DMS153 treated with DMSO at 0.1 percent for 48 hours (cell line): ENCODE results near the gene GALNT18.

Source experiments
- DNase-seq: peaks from one replicate; lab custom pipeline; 2025; ENCODE audit not compliant: unreplicated experiment; lab: John Stamatoyannopoulos, UW

Gene GALNT18

DNA sequence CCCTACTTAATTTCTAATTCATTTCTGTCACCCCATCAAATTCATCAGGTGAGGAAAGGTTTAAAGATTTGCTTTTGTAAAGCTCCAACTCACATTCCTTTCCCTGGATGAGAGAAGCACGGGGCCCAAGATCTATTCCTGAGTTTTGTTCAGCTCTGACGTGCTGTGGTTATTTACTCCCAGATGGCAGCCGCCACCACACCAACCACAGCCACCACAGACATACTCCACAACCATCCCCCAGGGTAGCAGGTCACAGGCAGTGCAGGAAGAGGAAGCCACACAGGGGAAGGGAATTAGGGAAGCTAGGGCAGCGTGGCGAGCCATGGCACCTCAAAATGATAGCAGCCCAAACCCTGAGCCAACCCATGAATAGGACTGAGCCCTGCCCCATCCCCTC is 205.3 kb downstream of the GALNT18 start:
- no peak for DNase-seq

DNA sequence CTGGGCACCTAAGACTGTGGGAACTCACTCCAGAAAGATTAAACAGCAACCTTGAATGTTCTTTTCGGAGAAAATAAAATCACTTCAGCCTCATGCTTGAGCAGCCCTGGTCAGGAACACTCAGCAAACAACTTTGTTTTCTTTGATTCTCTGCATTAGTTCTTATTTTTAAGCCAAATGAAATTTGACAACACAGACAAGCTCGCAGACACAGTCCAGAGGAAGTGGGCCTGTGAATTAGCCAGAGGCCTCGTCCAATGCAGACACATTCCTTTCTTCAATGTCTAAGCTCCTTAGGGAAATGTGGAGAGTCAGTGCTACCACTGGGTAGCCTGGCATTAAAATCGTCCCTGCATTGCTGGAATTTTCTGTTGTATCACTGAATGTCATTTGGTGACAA is 205.9 kb downstream of the GALNT18 start:
- DNase-seq: no peak

DNA sequence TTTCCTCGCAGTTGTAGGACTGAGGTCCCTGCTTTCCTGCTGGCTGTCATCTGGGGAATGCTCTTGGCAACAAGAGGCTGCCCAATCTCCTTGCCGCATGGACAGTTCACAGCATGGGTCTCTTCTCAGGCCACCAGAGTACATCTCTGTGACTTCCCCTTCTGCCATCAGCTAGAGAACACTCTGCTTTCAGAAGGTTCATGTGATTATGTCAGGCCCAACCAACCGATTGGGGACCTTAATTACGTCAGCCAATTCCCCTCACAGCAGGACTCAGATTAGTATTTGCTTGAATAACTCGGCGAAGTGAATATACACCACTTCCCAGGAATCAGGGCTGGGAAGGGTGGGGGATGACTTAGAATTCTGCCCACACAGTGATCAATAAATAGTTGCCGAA is 206.8 kb downstream of the GALNT18 start:
- no peak for DNase-seq

DNA sequence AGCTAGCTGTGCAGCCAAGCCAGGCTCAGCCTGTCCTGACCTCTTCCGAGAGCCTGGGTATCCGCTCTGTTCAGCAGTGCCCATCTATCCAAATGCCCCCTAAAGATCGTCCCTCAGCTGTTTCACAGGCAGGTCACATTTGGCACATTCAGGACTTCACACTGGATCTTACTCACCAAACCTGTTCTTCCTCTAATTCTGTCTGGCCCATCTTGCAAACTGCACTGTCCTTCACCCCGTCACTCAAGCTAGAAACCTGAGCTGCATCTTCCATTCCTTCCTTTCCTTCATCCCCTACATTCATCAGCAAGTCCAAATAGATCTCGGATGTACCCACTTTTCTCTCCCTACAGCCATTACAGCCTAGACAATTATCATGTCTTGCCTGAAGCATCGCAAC is 208.0 kb downstream of the GALNT18 start:
- no peak for DNase-seq

DNA sequence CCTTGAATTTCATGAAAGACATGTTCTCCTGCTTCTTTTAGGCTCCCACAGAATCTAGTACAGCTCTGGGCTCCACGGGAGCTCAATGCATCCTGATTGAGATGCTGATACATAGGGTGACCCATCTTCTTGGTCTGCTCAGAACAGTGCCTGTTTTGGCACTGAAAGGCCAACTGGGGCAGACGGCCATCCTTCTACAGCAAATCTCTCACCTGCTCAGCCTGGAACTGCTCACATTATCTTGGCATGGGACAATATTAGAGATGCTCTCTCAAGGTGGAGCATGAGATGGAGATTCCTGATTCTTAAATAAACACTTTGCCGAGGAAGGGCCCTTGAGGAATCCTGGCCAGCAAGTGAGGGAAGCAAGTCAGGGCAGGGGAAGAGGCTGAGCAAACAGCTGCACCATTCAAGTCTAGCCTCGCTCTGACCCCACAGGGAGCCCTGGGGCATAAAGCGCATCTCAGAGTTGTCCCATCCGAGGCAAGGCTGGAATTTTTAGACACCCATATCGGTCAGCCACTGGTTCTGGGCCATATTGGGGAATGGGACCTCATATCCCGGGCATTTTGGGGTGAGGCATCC is 210.3 kb downstream of the GALNT18 start:
- DNase-seq: no peak

DNA sequence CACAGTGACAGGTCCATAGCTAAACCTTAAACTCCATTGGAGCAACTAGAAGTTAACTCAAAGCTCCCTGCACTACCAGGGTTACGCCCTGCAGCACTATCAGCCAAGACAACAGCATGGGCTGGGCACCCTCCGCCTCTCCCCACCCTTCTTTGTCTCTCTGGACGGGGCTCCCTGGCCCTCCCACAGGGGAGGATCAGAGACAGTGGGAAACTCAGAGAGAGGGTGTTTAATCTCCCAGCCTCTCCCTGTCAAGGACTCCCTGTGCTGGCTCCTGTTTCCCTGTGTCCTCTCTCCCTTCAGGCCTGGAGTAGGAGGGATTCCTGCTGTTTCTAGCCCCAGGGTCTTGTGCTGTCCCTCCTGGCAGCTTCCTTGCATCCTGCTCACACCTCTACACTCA is 211.9 kb downstream of the GALNT18 start:
- DNase-seq: no peak

DNA sequence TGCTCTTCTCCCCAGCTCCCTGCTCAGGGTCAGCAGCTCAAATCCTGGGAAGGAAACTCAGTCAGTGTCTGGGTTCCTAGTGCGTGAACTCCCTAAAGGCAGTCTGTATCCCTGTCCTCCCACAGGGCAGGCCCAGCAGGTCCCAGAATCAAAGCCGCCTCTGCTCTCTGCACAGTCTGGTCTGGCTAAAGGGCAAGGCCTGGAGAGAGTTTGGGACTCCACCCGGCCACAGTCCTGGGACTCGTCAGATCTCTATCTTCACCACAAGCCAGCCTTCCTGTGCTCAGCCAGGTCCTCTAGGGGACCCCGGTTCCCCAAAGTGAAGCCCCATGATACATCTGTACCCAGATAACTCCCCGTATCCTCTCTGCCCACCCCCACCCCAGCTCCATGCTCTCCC is 212.6 kb downstream of the GALNT18 start:
- no peak for DNase-seq

DNA sequence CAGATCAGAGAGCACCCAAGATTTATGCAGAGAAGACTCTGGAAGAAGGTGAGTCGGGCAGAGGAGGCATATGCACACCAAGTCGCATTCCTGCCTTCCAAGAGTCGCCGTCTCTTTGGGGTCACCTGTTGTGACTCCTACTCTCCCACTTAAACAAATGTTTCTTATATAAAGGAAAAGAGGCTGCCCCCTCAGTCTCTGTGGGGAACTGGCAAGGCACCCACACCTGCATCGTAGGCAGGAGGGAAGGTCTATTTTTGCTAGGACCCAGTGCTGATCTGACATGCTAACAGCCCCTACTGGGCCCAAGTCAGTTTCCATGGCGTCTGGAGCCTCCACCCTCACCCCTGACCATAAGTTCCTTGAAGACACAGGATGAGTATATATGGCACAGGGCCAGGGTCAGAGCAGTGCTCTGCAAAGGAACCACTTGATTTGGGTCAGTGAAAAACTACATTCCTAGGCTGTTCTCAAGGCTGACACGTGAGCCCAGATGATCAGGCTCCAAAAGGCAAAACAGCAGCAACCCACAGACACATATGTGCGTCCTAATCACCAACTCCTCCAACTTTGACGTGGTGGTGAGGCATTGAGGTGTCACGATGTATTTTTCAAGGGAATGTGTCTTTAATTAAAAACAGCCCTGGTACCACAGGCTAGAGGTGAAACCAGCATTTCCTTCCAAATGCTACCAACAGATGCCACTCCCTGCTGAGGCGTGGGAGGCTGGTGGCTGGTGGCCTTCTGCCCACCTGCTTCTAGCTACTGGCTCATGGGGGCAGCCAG is 213.2 kb downstream of the GALNT18 start:
- DNase-seq: no peak

DNA sequence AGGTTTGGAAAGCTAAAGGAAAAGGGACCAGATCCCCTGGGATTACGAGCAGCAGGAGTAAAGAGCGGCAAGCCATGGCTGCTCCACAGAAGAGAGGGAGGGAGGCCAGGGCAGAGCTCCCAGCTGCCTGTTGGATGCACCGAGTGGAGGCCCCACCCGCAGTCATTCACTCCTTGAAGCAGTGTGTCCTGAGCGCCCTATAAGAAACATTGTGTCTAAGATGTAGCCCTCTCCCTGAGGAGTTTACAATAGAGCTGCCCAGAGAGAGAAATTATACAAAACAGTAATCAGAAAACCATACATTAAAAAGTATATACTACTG is 214.1 kb downstream of the GALNT18 start:
- DNase-seq: no peak

DNA sequence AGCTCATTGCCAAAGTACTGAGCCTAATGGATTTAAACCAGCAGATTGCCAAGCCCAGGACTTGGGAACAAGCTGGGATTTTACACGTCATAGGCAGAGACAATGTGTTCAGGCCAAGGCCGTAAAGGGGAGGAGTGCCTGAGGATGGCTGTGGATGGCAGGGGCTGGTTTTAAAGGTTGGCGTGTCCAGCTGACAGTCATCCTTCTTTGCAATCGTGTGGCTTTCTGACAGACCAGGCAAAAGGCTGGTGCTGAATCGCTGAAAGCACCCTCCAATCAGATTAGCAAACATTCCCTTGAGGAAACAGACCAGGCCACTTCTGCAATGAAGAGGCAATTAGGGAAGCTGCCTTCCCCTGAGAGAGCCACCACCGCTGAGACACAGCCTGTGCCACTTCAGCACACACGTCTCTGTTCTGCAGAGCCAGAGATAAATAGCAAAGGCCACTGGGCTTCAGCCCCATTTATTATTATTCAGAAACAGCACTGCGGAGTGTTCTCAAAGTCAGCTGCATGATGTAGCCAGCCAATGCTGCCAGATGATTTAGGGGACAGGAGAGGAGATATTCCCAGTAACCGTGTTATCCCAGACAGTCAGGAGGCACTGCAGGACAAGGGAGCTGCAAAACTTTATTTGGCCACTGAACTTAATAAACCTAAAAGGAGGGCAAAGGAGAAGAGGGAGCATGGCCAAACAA is 214.6 kb downstream of the GALNT18 start:
- peak; percentile 89 for DNase-seq

DNA sequence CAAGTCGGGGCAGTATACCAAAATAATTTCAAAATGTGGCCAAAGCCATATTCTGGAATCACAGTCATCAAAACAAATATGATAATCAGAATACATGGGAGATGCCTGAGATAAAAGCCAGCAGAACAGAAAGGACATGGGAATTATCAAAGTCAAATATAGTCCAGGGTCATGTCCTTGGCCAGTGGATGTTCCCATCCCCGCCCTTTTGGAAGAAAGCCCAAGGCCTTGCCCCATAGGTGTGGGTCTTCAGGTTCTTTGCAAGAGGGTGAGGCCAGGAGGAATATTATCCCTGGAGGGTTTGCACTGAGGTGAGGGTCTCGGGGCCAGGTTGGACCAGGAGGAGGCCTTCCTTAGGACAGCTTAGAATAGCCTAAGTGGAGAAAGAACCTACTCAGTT is 215.2 kb downstream of the GALNT18 start:
- no peak for DNase-seq

DNA sequence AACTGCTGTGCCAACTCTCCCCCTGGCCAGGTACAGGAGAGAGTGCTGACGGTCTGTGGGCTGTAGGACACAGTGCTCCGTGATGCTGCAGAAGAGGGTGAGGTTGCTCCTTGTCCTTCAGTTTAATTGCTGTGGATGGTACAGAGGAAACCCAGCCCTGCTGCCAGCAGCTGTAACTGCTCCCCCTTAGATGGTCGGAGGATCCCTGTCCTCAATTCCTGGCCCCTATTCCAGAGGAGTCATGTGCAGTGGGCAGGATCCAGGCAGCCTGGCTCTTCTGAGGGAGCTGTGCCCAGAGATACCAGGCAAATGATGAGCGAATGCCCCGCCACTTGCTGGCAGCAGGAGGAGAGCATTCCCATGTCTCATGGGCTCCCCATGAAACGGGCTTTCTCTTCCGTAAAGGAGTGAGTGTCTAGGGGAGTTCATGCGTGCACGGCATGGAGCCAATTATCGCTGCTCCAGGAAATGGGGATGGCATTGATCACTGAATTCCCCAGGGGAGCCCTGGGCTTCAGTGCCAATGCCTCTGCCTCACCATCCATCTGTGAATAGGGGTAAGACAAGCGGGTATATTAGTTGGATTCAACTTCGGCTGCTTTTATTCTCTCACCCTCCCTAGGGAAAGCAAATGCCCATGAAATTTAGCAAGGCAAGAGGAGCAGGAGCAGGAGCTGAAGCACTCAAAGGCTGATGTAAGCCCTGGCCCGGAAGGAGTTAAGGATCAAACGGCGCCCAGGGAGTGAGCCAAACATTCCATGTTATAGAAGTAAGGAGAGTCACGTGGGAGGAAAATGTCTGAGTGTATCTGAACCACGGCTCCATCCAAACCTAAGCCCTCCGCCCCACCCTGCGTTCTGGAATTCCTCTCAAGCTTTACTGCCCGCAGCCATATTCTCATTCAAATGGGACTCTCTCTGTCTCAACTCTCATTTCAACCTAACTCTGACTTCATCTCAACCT is 217.8 kb downstream of the GALNT18 start:
- DNase-seq: no peak

DNA sequence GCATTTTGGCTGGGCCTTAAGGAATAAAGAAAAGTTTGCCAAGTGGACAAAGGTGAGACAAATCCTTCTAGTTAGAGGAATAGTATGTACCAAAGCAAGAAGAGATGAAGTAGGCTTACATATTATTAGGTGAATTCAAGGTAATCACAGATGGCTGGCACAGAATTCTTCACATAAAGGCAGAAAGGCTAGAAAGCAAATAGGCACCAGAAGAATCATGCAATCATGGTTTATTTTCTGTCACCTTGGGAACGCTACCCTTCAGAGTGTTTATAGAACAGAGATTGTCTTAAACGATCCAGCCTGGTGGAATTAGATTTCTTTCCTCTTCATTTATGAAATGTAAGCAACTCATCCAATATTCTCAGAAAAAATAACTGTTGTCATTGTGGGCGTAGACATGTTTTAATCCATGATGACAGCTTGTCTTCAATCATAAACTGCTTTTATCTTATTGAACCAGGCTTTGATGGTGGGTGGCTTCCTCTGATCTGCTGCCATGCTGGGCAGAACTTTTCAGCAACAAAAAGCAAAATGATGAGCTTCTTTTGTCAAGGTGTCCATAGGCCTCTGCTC is 219.8 kb downstream of the GALNT18 start:
- no peak for DNase-seq

DNA sequence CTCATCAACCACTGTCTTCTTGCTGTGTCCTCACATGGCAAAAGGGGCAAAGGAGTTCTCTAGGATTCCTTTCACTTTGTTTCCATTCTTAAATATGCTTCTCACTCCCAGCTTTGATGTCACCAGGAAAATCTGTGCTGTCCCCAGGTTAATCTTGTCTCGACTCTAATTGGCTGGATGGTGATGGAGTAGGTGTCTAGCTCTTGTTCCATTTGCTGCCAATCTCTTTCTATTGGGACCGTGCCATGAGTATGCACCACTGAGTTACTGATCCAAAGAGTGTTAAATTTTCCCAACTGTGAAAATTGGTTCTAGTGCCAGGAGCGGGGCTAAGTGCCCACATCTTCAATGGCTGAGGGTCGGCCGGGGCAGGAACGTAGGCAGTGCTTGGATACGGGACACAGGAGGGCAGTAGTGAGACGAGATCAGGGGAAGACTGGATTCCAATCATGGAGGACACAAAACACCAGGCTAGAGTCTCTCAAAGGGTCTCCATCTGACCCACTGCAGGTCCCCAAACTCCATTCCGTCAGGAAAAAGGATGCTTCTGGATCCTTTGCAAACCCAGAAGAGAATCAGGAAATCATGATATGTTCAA is 221.1 kb downstream of the GALNT18 start:
- no peak for DNase-seq

DNA sequence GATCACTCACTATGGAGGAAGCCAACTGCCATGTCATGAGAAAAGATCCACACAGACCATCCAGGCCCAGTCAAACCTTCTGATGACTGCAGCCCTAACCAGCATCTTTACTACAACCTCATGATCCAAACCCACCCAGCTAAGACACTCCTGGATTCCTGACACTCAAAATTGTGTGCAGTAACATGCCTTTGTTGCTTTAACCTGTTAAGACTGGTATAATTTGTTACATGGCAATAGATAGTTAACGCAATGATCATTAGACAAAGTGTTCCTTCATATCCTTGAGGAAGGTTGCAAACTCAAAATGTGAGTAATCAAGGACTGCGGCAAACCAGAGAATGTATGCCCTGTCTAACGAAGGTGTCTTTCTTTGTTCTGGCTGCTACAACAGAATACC is 221.7 kb downstream of the GALNT18 start:
- no peak for DNase-seq

DNA sequence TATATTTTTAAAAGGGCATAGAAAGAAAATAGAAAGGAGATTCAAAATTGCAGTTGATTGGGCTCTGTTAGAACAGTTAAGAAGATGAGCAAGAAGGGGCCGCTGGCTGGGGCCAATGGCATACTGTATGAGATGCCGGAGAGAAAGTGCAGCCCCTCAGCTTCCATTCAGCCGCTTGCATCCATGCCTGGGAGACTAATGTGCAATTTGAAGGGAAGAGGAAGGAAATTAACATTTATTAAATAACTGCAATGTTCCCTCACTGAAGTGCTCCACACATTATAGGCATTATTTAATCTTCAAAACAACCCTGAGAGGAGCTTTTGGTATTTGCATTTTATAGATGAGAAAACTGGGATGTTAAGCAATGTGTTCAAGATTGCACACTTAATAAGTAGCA is 224.0 kb downstream of the GALNT18 start:
- DNase-seq: no peak

DNA sequence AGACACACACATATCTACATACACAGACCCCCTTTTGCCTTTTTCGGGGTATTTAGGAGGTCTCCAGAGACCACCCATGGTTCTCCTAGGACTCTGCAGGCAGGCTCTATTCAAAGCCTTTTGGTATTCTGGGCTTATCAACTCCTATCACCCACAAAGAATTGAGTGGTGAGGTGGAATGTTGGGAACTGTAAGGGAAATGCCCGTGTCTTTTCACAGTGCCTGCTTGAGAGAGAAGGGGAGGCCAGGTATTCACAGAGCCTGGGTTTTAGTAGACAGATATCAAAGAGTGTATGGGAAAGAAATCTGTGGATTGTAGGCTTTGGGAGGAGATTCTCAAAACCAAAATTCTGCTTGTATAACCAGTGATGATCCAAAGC is 224.8 kb downstream of the GALNT18 start:
- no peak for DNase-seq

DNA sequence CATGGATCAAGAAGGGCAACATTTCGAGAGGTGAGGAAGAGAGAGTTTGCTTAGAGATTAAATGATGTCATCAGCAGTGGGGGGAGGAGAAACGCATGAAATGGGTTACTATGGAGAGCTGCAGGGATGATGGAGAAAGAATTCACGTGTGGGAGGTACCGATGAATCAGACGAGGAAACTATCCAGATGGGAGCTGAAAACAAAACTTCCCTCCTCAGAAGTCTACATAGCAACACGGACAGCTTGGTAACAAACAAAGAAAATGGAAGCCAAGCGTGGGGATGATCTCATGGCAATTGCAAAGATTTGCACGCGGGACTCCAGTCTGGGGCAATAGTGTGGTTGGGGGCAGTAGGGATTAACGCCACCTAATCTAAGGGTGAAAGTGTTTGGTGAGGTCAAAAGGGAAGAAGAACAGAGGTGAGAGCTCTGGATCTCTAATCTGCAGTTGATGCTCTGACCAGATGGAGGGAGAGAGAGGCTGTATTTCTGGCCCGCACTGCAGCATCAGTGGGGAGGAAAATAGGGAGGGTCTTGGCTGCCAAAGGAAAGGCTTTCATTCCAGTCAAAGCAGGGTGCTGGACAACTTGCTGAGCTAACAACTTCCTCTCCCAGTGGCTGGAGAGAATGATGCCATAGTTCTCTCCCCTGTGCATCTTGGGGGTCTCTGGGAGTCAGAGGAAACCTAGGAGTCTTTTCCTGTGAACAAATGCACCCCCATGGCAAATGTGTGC is 225.3 kb downstream of the GALNT18 start:
- no peak for DNase-seq

DNA sequence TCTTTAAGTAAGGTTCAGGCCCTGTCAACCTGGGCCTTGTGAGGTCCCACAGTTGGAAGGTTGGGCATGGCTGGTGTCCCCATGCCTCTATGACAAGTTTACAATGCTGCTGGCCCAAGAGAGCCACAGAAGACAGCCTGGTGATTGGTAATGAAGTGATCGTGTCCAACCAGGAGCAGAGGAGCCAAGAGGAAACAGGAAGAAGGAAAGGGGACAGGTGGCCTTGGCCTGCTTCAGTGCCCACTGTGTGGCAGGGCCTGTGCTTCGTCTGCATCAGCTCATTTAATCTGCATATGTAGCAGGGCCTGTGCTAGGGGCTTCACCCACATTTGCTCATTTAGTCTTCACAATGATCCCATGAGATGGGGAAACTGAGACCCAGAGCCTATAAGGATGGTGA is 226.7 kb downstream of the GALNT18 start:
- DNase-seq: no peak

DNA sequence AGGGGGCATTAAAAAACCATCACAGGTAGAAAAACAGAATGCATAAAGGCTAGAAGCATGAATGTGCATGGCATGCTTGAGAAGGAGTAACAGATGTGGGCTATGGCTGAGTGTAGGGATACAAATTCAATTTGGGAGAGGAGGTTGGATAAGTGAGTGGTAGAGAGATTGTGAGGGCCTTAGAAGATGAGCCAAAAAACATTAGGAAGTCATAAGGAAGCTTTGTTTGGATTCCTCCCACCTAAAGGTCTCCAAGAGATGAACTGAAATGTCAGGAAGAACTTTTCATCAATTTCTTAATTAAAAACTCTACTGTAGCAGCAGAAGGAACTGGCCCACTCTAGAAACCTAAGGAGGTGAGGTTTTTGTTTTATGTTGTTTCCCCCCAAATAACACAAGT is 227.6 kb downstream of the GALNT18 start:
- DNase-seq: no peak
